NAMALWA (cell line): Measurements from ENCODE around the gene PTPN18.

Experiments used
- DNase-seq: peaks from one replicate; pipeline ENCODE4 v3.0.0-alpha.2; 2015; ENCODE audit warnings: low spot score

PTPN18 gene

GRCh38 chr2:130339885-130340745 lies 15.7 kb upstream of the PTPN18 start:
- DNase-seq, result no peak

- peak; percentile 40 for DNase-seq
These were observed 14.3 kb upstream of the PTPN18 start for GRCh38 chr2:130341562-130342019.

- peak; percentile 96 for DNase-seq
These were observed 13.8 kb upstream of the PTPN18 start for GRCh38 chr2:130342020-130342532.

- peak; percentile 99 for DNase-seq
These were observed 13.2 kb upstream of the PTPN18 start, which contains the start of gene IMP4 for GRCh38 chr2:130342533-130343275. TSS of gene IMP4 (plus strand) at chr2:130342897. CDS start at chr2:130342933, 36 bp downstream.

GRCh38 chr2:130344578-130344977 lies 11.3 kb upstream of the PTPN18 start:
- no peak for DNase-seq

DNA sequence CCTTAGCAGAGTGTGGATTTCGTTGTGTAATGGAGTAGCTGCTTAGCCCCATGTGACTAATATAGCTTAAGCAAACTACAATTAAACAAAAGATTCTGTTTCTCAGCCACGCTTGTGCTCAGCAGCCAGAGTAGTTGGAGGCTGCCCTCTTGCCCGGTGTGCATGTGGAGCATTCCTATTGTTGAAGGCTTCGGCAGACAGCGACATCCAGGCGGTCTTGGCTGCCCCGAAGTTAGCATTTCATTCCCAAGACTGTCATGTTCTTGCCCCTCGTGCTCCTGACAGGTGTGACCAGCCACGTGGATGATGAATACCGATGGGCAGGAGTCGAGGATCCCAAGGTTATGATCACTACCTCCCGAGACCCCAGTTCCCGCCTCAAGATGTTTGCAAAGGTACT lies 10.8 kb upstream of the PTPN18 start:
- no peak for DNase-seq

GRCh38 chr2:130345611-130346010 lies 10.2 kb upstream of the PTPN18 start:
- DNase-seq, result no peak

DNA sequence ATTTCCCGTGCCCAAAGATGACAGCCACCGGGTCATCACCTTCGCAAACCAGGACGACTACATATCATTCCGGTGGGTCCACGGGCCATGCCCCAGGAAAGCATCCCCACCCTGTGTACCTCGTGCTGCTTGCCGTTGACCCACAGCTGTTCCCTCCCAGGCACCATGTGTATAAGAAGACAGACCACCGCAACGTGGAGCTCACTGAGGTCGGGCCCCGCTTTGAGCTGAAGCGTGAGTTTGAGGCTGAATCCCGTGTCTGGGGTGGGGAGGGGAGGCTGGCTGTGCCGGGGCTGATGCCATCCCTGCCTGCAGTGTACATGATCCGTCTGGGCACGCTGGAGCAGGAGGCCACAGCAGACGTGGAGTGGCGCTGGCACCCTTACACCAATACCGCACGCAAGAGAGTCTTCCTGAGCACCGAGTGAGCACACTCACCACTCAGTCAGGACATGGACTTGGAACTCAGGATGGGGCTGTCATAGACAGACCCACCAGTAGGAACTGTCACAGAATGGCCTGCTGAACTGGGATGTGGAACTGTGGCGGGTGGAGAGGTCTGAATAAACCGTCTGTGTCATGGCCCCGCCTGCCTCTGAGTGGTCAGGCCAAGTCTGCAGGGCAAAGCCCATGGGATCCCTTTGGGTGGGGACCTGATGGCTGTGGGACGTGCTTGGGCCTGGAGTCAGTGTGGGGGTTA lies 9.7 kb upstream of the PTPN18 start:
- DNase-seq, result no peak

- no peak for DNase-seq
These were observed 9.2 kb upstream of the PTPN18 start for GRCh38 chr2:130346741-130347066.

- peak; percentile 41 for DNase-seq
These were observed 8.5 kb upstream of the PTPN18 start for GRCh38 chr2:130347220-130347925.

DNA sequence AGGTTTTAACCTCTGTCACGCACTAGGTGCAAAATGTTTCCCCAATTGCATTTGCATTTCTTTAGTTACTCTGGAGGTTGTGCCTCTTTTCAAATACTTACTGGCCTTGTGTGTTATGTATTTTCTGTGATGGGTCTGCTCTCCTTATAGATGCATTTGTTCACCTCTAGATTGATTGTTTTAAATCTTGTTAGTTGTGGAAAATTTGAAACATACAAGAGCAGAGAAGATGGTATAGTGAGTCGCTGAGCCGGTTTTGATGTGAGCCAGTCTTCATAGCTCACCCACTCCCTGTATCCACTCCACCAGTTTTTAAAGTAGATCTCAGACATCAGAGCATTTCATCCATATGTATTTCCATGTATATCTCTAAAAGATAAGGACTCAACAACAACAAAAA lies 6.7 kb upstream of the PTPN18 start:
- no peak for DNase-seq

DNA sequence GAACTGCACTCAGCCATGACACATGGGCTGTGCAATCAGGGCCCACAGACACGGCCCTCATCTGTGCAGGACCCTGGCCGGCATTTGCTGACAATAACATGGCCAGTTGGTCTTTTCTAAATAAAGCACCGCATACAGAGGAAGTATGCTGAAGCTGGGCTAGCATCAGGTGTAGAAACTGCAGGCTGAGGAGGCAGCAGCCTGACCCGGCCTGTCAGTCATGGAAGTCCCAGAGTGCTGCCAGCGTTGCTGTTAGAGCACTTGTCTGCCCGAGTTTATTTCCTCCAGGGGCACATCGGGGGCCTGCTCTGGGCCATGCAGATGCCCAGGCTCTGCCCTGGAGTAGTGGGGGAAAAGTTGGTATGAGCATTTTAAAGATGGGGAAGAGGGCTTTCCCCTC lies 4.1 kb upstream of the PTPN18 start:
- DNase-seq, result peak; percentile 57

GRCh38 chr2:130352237-130352636 lies 3.6 kb upstream of the PTPN18 start:
- DNase-seq, result peak; percentile 30

GRCh38 chr2:130353291-130354138 lies 2.3 kb upstream of the PTPN18 start:
- no peak for DNase-seq

GRCh38 chr2:130354139-130354428 lies 1.8 kb upstream of the PTPN18 start:
- no peak for DNase-seq

- no peak for DNase-seq
These were observed 681 bp upstream of the PTPN18 start for GRCh38 chr2:130355172-130355577.

DNA sequence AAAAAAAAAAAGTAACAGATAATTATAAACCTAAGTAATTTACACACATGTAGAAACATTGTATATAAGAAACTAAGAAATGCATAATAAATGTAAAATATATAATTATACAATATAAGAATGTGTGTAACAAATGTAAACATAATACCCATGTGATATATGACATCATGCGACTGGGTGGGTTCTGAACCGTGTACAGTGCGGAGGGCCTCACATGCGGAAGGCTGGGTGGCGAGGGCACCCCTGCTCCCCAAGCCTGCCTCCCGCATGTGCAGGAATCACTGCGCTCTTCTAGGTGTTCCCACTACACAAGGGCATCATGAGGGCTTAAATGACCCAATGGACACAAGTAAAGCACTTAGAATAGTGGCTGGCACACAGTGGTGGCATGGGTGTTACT lies 2.0 kb downstream of the PTPN18 start:
- DNase-seq, result no peak

GRCh38 chr2:130358420-130359350 lies 2.8 kb downstream of the PTPN18 start:
- no peak for DNase-seq

DNA sequence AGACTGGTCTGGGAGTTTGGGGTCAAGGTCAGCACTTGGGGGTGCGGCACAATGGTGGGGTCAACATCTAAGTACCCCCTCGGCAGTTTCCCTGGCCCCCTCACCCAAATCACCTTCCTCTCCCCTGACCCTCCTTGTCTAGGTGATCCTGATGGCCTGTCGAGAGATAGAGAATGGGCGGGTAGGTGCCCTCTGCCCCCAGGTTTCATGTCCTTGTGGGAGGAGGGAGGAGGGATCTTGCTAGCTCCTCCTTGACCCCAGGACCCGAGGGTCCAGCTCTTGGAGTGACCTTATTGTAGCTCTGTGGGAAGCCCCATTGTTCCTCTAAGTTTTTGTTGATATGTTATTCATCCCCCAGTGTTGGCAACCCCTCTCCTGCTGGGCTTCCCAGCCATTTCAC lies 3.6 kb downstream of the PTPN18 start:
- DNase-seq, result no peak

DNA sequence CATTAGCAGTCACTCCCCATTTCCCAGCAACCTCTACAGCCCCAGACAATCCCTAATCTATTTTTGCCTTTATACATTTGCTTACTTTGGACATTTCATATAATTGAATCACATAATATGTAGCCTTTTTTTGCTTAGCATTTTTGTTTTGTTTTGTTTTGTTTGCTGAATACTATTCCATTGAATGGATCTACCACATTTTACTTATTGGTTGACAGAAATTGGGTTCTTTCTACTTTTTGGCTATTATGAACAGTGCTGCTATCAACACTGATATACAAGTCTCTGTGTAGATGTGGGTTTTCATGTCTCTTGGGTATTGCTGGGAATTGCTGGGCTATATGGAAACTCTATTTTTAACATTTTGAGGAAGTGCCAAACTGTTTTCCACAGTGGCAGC lies 7.6 kb downstream of the PTPN18 start:
- no peak for DNase-seq
